ENCODE data around the gene ATP2B2. TPM values are rescaled to one million over a fixed set of nuclear protein-coding genes. Genes with fewer than 3 reads are reported as not detected.

Gene ATP2B2
- total RNA-seq (2022) (not detected in 2 replicates), Bru-seq, nascent RNA (percentile 0 among the genes with signal in this experiment), BruChase-seq, experiment 1, labeled RNA remaining after a 2-hour chase (percentile 0 among the genes with signal in this experiment), BruChase-seq, experiment 2, labeled RNA remaining after a 6-hour chase (percentile 0 among the genes with signal in this experiment)
- long read RNA-seq = 0 reads

DNA sequence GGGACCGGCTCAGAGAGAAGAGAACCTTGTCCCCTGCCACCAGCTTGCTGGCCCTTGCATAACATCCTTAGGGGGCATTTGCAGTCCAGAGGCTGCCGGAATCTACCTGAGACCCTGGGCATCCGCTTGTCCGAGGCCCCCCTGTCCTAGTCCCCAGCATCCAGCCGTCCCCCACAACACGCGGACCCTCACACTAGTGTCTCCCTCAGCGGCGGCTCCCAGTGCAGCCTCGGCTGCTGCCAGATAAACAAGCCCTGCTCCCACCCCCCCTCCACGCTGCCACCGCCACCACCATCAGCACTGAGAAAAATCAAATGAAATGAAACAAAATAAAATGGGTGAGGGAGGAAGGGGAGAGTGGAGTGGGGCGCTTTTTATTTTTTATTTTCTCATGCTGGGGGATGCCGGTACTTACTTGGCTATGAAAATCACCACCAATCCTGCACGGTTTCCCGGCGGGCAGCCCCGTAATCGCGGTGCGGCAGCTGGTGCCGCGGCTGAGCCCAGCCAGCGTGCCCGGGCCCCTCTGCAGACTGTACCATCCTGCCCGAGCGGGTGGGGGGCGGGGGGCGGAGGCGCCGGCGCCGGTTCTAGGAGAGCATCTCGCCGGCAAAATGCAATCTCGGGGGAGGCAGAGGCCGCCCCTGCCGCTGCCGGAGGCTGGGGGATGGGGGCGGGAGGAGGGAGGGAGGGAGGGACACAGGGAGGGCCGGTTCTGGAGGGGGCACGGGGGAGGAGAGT, at the start of gene ATP2B2:
Gene ATP2B2 (minus strand): TSS at position 537 of the 741 bp plus-strand sequence. CDS start 56,043 bp downstream, outside the sequence.
- H3K27me3 Mint-ChIP-seq (ENCODE audit: insufficient read depth, unreplicated experiment) = peaks cover 5% of the 10 kb centered on the region
- CTCF ChIA-PET = no interaction called here
- H3K4me3 ChIP-seq (ENCODE audit: low read depth, low read length) = no peak within 1 kb of the TSS
- TF ChIP-seq CTCF (IDR thresholded peaks at IDR 0.05; ENCODE audit: insufficient read depth in 1 of 2, low read depth in 1 of 2, low read length in 1 of 2, severe bottlenecking in 1 of 2, unreplicated experiment in 1 of 2) = no peak
- no peak within 1 kb of the TSS for H3K27ac Mint-ChIP-seq (ENCODE audit: unreplicated experiment)
- H3K4me3 Mint-ChIP-seq (ENCODE audit: unreplicated experiment) = no peak within 1 kb of the TSS
- no peak for DNase-seq
- H3K9me3 Mint-ChIP-seq (ENCODE audit: unreplicated experiment) = no peaks in the 10 kb centered on the region
- no peaks in the 10 kb centered on the region for H3K36me3 Mint-ChIP-seq (ENCODE audit: insufficient read depth, unreplicated experiment)
- H3K9me3 ChIP-seq = no peaks in the 10 kb centered on the region
- BruUV-seq (replicated peaks) = no TSS peak
- intact Hi-C loops (cut with micrococcal nuclease; ENCODE audit: unreplicated experiment) = no loop called here
- no peaks in the 10 kb centered on the region for H3K27me3 ChIP-seq (replicated peaks; ENCODE audit: control insufficient read depth, insufficient read depth, low read length)
- no peaks in the 10 kb centered on the region for H3K36me3 ChIP-seq (ENCODE audit: control insufficient read depth, insufficient read depth, low read length)
- H3K4me1 ChIP-seq = peaks cover 5% of the 10 kb centered on the region; the same call in 1 of the 2 replicates
- peaks cover 4% of the 10 kb centered on the region for H3K4me1 Mint-ChIP-seq (ENCODE audit: low read depth, unreplicated experiment)
- POLR2A ChIA-PET = no interaction called here

GRCh38 chr3:10554746-10555145, 49.4 kb upstream of the ATP2B2 start:
- no peaks in the 10 kb centered on the region for H3K4me1 Mint-ChIP-seq (ENCODE audit: low read depth, unreplicated experiment)
- H3K36me3 Mint-ChIP-seq (ENCODE audit: insufficient read depth, unreplicated experiment) = no peaks in the 10 kb centered on the region
- CTCF ChIA-PET = no interaction called here
- POLR2A ChIA-PET = no interaction called here
- TF ChIP-seq CTCF (IDR thresholded peaks at IDR 0.05; ENCODE audit: insufficient read depth in 1 of 2, low read depth in 1 of 2, low read length in 1 of 2, severe bottlenecking in 1 of 2, unreplicated experiment in 1 of 2) = no peak
- no TSS peak for BruUV-seq (replicated peaks)
- H3K9me3 Mint-ChIP-seq (ENCODE audit: unreplicated experiment) = no peaks in the 10 kb centered on the region
- Histone ChIP-seq H3K36me3 (ENCODE audit: control insufficient read depth, insufficient read depth, low read length) (no peaks in the 10 kb centered on the region), H3K4me1 (no peaks in the 10 kb centered on the region), H3K9me3 (no peaks in the 10 kb centered on the region), H3K4me3 (ENCODE audit: low read depth, low read length) (no peak overlapping the region), H3K27me3 (replicated peaks; ENCODE audit: control insufficient read depth, insufficient read depth, low read length) (no peaks in the 10 kb centered on the region)
- peaks cover 24% of the 10 kb centered on the region for H3K27me3 Mint-ChIP-seq (ENCODE audit: insufficient read depth, unreplicated experiment)
- no peak overlapping the region for H3K4me3 Mint-ChIP-seq (ENCODE audit: unreplicated experiment)
- DNase-seq = no peak
- no peak overlapping the region for H3K27ac Mint-ChIP-seq (ENCODE audit: unreplicated experiment)
- intact Hi-C loops (cut with micrococcal nuclease; ENCODE audit: unreplicated experiment) = no loop called here

DNA sequence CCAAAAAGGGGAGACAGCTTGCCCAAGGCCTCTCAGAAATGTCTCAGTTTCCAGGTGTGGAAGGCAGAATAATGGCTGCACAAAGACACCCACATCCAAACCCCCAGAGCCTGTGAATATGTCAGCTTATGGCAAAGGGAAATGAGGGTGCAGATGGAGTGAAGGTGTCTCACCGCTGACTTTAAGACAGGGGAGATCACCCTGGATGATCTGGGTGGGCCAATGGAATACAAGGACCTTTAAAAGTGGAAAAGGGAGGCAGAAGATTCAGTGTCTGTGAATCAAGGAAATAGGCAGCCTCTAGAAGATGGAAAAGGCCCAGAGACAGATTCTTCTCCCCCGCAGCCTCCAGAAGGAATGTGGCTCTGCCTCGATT, 48.8 kb upstream of the ATP2B2 start:
- no peak overlapping the region for H3K4me3 ChIP-seq (ENCODE audit: low read depth, low read length)
- no TSS peak for BruUV-seq (replicated peaks)
- H3K9me3 ChIP-seq = no peaks in the 10 kb centered on the region
- Mint-ChIP-seq H3K36me3 (ENCODE audit: insufficient read depth, unreplicated experiment) (no peaks in the 10 kb centered on the region), H3K4me1 (ENCODE audit: low read depth, unreplicated experiment) (no peaks in the 10 kb centered on the region), H3K9me3 (ENCODE audit: unreplicated experiment) (no peaks in the 10 kb centered on the region), H3K4me3 (ENCODE audit: unreplicated experiment) (no peak overlapping the region), H3K27me3 (ENCODE audit: insufficient read depth, unreplicated experiment) (peaks cover 20% of the 10 kb centered on the region), H3K27ac (ENCODE audit: unreplicated experiment) (no peak overlapping the region)
- H3K27me3 ChIP-seq (replicated peaks; ENCODE audit: control insufficient read depth, insufficient read depth, low read length) = no peaks in the 10 kb centered on the region
- no peaks in the 10 kb centered on the region for H3K36me3 ChIP-seq (ENCODE audit: control insufficient read depth, insufficient read depth, low read length)
- no peaks in the 10 kb centered on the region for H3K4me1 ChIP-seq
- TF ChIP-seq CTCF (IDR thresholded peaks at IDR 0.05; ENCODE audit: insufficient read depth in 1 of 2, low read depth in 1 of 2, low read length in 1 of 2, severe bottlenecking in 1 of 2, unreplicated experiment in 1 of 2) = no peak
- intact Hi-C loops (cut with micrococcal nuclease; ENCODE audit: unreplicated experiment) = no loop called here
- no peak for DNase-seq
- CTCF ChIA-PET = no interaction called here
- POLR2A ChIA-PET = no interaction called here
